DMS53 treated with DMSO at 0.1 percent for 48 hours (cell line): ENCODE measurements around the gene NAP1L3.

Experiments used
- DNase-seq: peaks from one replicate; lab custom pipeline; 2025; ENCODE audit not compliant: unreplicated experiment; lab: John Stamatoyannopoulos, UW

Gene NAP1L3, protein sequence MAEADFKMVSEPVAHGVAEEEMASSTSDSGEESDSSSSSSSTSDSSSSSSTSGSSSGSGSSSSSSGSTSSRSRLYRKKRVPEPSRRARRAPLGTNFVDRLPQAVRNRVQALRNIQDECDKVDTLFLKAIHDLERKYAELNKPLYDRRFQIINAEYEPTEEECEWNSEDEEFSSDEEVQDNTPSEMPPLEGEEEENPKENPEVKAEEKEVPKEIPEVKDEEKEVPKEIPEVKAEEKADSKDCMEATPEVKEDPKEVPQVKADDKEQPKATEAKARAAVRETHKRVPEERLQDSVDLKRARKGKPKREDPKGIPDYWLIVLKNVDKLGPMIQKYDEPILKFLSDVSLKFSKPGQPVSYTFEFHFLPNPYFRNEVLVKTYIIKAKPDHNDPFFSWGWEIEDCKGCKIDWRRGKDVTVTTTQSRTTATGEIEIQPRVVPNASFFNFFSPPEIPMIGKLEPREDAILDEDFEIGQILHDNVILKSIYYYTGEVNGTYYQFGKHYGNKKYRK

DNA sequence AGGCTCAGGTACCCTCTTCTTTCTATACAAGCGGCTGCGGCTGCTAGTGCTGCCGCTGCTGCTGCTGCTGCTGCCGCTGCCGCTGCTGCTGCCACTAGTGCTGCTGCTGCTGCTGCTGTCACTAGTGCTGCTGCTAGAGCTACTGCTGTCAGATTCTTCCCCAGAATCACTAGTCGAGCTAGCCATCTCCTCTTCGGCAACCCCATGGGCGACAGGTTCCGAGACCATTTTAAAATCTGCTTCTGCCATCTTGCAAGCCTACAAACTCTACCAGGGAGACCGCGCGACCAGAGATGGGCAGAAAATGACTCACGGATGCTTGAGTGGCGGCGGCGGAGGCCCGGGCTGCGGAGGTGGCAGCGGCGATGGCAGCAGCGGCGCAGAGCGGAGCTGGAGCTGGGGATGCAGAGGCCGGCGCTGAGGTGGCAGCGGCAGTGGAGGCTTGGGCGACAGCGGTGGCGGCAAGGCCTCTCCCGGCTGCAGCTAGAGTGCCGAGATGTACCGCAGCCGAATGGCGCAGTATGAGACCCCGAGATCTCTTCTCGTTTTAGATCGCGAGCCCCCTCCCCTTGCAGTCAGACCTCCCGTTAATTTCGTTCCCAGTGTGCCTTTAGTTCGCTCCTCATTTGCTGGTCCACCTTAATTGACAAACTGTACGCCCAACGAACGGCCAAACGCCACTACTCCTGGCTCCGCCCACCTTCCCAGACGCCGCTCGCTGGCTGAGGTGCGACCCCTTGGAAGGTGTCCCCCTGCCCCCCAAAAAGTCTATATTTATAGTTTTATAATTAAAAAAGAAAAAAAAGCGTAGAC lies at the start of gene NAP1L3:
NAP1L3 (minus strand) TSS at position 523 of the 813 bp plus-strand sequence; CDS start at position 249, 274 bp downstream.
- peak; percentile 77 for DNase-seq

DNA sequence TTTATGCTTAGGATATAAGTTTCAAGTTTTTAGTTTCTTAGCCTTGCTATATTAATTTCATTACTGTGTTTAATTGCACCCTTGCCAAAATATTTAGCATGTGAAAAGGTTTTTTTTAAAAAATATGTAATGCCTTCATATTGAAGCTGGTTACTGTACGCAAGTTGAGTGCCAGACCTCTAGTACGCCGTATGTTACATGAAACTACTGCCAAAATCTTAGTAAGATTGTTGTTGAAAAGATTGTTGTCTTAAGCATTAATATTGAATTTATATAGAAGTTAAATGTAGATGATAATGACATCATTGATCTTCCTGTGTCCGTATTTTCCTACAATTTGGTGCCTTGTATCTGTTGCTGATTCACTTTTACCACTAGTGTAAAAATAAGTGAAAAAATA lies 37.7 kb upstream of the NAP1L3 start:
- DNase-seq = no peak

DNA sequence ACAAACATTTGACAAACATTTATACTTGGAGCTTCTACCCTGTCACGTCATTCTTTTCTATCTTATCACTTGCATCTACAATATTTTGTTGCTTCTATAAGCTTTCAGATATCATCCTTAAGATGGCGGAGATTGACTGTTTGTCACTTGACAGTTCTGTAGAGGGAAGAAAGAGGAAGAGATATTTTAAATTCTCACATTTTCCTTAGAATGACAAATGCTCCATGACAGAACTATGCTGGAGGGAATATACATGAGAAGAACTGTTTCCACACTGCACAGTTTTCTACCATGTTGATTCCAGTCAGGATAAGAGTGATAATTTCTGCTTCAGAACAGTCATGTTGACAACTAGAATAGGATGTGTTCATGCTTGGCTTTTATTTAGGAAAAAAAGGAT lies 30.3 kb upstream of the NAP1L3 start:
- no peak for DNase-seq

DNA sequence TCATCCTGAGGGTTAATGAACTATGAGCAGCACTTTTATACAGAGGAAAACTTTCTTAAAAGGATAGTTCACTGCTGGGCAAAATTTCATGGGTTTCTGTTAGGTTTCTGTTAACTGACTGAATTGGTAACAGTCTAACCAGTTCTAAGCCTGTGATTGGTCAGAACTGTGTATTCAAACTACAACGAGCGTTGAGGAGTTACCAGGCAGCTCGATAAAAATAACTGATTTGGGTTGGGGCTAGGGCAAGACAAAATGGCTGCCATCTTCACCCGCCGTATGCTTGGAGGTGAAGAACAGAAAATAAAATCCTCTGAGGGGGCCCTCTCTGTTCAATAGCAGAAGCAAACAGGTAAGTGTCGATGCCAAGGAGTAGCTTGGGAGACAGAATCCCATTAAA lies 22.6 kb upstream of the NAP1L3 start:
- DNase-seq = no peak

DNA sequence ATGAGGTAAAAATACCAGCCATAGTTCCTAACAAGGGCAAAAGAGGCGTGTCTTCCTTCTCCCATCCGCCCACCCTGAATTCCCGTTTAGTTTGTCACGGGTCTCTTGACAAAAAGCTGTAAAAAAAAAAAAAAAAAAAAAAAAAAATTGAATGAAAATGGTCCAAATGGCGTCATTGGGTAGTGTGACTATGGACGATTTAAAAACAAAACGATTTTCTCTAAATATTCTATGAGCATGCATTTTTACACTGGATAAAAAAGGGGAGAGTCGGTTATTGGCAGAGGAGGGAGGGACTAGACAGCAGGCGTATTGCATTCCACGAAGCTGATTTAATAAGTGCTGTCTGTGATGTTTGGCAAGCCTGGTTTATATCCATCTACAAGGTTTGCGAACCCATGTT lies 492 bp upstream of the NAP1L3 start, which contains the start of gene FAM133A:
FAM133A (plus strand) TSS at position 338 of the 403 bp plus-strand sequence. CDS start 35,214 bp downstream, outside the sequence.
- peak; percentile 42 for DNase-seq

DNA sequence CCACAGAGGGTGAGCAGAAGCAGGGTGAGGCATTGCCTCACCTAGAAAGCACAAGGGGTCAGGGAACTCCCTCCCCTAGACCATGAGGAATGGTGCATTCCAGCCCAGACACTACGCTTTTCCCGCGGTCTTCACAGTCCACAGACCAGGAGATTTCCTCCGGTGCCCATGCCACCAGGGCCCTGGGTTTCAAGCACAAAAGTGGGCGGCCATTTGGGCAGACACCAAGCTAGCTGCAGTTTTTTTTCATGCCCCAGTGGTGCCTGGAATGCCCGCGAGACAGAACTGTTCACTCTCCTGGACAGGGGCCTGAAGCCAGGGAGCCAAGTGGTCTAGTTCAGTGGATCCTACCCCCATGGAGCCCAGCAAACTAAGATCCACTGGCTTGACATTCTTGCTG lies 12.8 kb downstream of the NAP1L3 start:
- no peak for DNase-seq

DNA sequence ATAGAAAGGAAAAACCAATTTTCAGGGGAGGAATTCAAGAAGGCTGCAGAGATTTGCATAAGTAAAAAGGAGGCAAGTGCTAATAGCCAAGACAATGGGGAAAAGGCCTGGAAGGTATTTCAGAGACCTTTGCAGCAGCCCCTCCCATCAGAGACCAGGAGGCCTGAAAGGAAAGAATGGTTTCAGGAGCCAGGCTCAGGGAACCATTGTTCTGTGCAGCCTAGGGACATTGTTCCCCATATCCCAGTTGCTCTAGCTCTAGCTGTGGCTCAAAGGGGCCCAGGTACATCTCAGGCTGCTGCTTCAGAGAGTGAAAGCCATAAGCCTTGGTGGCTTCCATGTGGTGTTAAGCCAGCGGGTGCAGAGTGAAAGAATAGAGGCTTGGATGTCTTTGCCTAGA lies 24.0 kb downstream of the NAP1L3 start:
- no peak for DNase-seq

DNA sequence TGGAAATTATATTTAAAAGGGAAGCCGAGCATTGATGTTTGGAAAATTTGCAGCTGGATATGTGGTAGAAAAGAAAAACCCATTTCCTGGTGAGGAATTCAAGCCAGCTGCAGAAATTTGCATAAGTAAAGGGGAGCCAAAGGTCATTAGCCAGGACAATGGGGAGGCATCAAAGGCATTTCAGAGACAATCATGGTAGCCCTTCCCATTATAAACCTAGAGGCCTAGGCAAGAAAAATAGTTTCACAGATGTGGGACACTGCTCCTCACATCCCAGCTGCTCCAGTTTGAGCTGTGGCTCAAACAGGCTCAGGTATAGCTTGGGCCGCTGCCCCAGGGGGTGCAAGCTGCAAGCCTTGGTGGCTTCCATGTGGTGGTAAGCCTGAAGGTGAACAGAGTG lies 35.8 kb downstream of the NAP1L3 start:
- DNase-seq = no peak
